SU-DHL-6 (cell line): Measurements from ENCODE around the gene IFIH1.

ENCODE experiments used
- H2AFZ ChIP-seq: fragments of 200-600 bp; sonication (generic); 2 replicates; pipeline ENCODE4 v1.6.1; 2014; ENCODE audit warnings: low read depth, mild to moderate bottlenecking, moderate library complexity, mixed read lengths, antibody characterized with exemption, low read length; ENCODE audit not compliant: severe bottlenecking
- H3F3A ChIP-seq: fragments of 200-600 bp; shearing (Covaris generic); 2 replicates; pipeline ENCODE4 v1.6.0; 2016; ENCODE audit warnings: antibody characterized with exemption, mild to moderate bottlenecking; ENCODE audit not compliant: insufficient read depth
- H3K27ac ChIP-seq: fragments of 200-600 bp; sonication (generic); 2 replicates; pipeline ENCODE4 v1.5.1; 2016; ENCODE audit warnings: low read depth, mild to moderate bottlenecking, low read length, moderate library complexity, mixed read lengths
- H3K27me3 ChIP-seq: fragments of 200-600 bp; sonication (generic), shearing (Covaris generic); 2 replicates; pipeline ENCODE4 v1.6.0; 2014; ENCODE audit warnings: mild to moderate bottlenecking, low read length
- H3K36me3 ChIP-seq: fragments of 200-600 bp; sonication (generic); 2 replicates; pipeline ENCODE4 v1.6.1; 2014; ENCODE audit warnings: mild to moderate bottlenecking, low read length, mixed read lengths
- H3K4me2 ChIP-seq: fragments of 300-600, 200-600 bp; shearing (Covaris generic), sonication (generic); 2 replicates; pipeline ENCODE4 v1.6.0; 2014; ENCODE audit warnings: low read length, low read depth, mild to moderate bottlenecking; ENCODE audit not compliant: poor library complexity, severe bottlenecking
- H3K4me3 ChIP-seq: fragments of 200-600 bp; sonication (generic); 2 replicates; pipeline ENCODE4 v1.5.1; 2014; ENCODE audit warnings: antibody characterized with exemption, low read length, mild to moderate bottlenecking, mixed read lengths; ENCODE audit not compliant: insufficient read depth, poor library complexity, severe bottlenecking
- H3K79me2 ChIP-seq: fragments of 200-600 bp; sonication (generic); 2 replicates; pipeline ENCODE4 v1.6.1; 2014; ENCODE audit warnings: mild to moderate bottlenecking, low read length, moderate library complexity; ENCODE audit not compliant: insufficient read depth
- H3K9ac ChIP-seq: fragments of 200-600 bp; sonication (generic); 2 replicates; pipeline ENCODE4 v1.7.0; 2014; ENCODE audit warnings: mild to moderate bottlenecking, low read length
- H3K9me2 ChIP-seq: fragments of 200-600 bp; sonication (generic); replicated peaks from 2 replicates; pipeline ENCODE4 v1.6.1; 2014; ENCODE audit warnings: low read length; ENCODE audit not compliant: insufficient read depth
- H3K9me3 ChIP-seq: fragments of 200-600 bp; sonication (generic); 2 replicates; pipeline ENCODE4 v1.6.1; 2014; ENCODE audit warnings: low read length, mixed read lengths; ENCODE audit not compliant: insufficient read depth
- H4K20me1 ChIP-seq: fragments of 200-600 bp; sonication (generic); 2 replicates; pipeline ENCODE4 v1.6.1; 2014; ENCODE audit warnings: low read depth, mild to moderate bottlenecking, antibody characterized with exemption, low read length, moderate library complexity, mixed read lengths
- EZH2phosphoT487 ChIP-seq: fragments of 200-600 bp; sonication (generic), shearing (Covaris generic); conservative IDR thresholded peaks from 2 replicates; pipeline ENCODE4 v1.6.1; 2018; ENCODE audit warnings: mild to moderate bottlenecking, antibody characterized with exemption, low read length, moderate library complexity, mixed read lengths
- TF ChIP-seq, protein P1 (sequence below): fragments of 200-600 bp; sonication (generic); IDR thresholded peaks from one replicate; pipeline ENCODE4 v1.5.1; 2017; ENCODE audit warnings: antibody characterized with exemption, mild to moderate bottlenecking, low read length, moderate library complexity; ENCODE audit not compliant: insufficient read depth, poor library complexity, severe bottlenecking

IFIH1 gene

DNA sequence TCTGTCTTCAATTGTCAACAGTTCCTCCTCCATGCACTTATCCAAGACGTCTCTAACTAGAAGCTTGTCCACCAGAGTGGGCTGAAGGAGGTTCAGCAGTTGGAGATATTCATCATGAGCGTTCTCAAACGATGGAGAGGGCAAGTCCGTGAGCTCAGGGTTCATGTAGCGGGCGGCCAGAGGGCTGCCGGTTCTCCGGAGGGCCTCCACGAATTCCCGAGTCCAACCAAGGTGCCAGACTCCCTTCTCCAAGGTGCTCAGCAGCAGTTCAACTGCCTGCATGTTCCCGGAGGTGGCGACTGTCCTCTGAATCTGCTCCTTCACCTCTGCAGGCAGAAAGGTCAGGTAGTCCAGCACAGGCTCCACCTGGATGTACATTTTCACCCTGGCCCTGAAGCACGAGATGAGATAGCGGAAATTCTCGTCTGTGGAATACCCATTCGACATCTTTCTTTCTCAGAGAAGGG is 590 bp downstream of the IFIH1 start:
- H3K27me3 ChIP-seq, result no peaks in the 10 kb centered on the region
- peak overlapping the region; percentile 72 for H2AFZ ChIP-seq
- peak overlapping the region; percentile 37 for H3K4me3 ChIP-seq
- TF ChIP-seq, protein P1, sequence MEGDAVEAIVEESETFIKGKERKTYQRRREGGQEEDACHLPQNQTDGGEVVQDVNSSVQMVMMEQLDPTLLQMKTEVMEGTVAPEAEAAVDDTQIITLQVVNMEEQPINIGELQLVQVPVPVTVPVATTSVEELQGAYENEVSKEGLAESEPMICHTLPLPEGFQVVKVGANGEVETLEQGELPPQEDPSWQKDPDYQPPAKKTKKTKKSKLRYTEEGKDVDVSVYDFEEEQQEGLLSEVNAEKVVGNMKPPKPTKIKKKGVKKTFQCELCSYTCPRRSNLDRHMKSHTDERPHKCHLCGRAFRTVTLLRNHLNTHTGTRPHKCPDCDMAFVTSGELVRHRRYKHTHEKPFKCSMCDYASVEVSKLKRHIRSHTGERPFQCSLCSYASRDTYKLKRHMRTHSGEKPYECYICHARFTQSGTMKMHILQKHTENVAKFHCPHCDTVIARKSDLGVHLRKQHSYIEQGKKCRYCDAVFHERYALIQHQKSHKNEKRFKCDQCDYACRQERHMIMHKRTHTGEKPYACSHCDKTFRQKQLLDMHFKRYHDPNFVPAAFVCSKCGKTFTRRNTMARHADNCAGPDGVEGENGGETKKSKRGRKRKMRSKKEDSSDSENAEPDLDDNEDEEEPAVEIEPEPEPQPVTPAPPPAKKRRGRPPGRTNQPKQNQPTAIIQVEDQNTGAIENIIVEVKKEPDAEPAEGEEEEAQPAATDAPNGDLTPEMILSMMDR, result no peak
- no peak for TF ChIP-seq EZH2phosphoT487
- peak overlapping the region; percentile 54 for H3K4me2 ChIP-seq
- no peaks in the 10 kb centered on the region for H3F3A ChIP-seq
- H3K9me2 ChIP-seq, result no peaks in the 10 kb centered on the region
- H3K79me2 ChIP-seq, result no peaks in the 10 kb centered on the region
- peak overlapping the region; percentile 41 for H3K9ac ChIP-seq
- H4K20me1 ChIP-seq, result no peaks in the 10 kb centered on the region
- H3K27ac ChIP-seq, result no peak overlapping the region
- no peaks in the 10 kb centered on the region for H3K9me3 ChIP-seq
- no peaks in the 10 kb centered on the region for H3K36me3 ChIP-seq

DNA sequence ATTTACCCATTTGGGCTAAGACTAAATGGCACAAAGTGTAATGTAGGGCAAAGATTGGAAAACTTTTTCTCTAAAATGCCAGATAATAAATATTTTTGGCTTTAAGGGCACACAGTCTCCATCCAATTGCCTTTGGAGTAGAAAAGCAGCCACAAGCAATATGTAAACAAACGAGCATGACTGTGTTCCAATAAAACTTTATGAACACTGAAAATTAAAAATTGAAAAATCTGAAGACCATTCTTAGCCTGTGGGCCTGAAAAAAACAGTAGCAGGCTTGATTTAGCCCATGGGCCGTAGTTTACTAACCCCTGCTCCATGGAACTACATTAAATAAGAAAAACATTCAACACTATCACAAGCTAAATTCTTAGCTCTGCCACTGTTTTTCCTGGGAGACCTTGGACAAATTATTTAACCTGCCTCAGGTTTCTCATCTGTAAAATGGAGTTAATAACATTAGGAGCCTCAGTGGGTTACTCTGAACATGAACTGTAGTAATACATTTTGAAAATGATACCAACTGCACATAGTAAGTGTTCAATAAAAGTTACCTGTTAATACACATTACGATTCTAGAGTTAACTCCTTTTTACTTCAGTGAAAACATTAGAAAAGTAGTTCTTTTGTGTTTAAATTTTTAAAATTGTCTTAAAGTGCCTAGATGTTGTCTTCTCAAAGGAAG is 1.3 kb downstream of the IFIH1 start:
- H3K9ac ChIP-seq, result no peak overlapping the region
- no peaks in the 10 kb centered on the region for H3K9me2 ChIP-seq
- H3K27ac ChIP-seq, result no peak overlapping the region
- H3K9me3 ChIP-seq, result no peaks in the 10 kb centered on the region
- H3K4me3 ChIP-seq, result no peak overlapping the region
- no peak overlapping the region for H3K4me2 ChIP-seq
- no peaks in the 10 kb centered on the region for H3K36me3 ChIP-seq
- TF ChIP-seq EZH2phosphoT487, result no peak
- TF ChIP-seq, protein P1, result no peak
- H3K79me2 ChIP-seq, result no peaks in the 10 kb centered on the region
- no peak overlapping the region for H2AFZ ChIP-seq
- H3K27me3 ChIP-seq, result no peaks in the 10 kb centered on the region
- no peaks in the 10 kb centered on the region for H4K20me1 ChIP-seq
- no peaks in the 10 kb centered on the region for H3F3A ChIP-seq

DNA sequence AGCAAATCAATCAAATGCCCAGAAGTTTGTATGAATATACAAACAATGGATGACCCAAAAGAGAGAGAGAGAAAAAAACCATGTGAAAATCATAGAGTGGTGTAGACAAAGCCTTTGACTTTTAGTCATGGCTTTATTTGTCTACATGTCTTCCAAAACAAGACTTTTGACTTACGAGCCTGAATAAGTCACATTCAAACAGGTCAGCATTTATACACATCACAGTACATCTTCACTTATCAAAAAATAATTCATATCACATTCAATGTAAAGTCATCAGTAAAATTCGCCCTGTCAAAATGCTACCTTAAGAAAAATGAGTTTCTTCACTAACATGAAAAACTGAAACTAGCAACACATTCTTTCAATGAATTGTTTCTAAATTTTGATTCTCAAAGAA is 1.9 kb downstream of the IFIH1 start:
- Histone ChIP-seq H4K20me1 (no peaks in the 10 kb centered on the region), H3K9me3 (no peaks in the 10 kb centered on the region), H3K27me3 (no peaks in the 10 kb centered on the region), H3K4me3 (no peak overlapping the region), H3F3A (no peaks in the 10 kb centered on the region), H3K27ac (no peak overlapping the region), H3K9ac (no peak overlapping the region), H3K4me2 (no peak overlapping the region), H2AFZ (no peak overlapping the region), H3K79me2 (no peaks in the 10 kb centered on the region), H3K36me3 (no peaks in the 10 kb centered on the region), H3K9me2 (no peaks in the 10 kb centered on the region)
- TF ChIP-seq, protein P1, result no peak
- TF ChIP-seq EZH2phosphoT487, result no peak
